ENCODE measurements around the gene RELCH.
"Not testable (repeated sequence)": the region's sequence is repeated elsewhere in the genome, so short reads cannot be mapped to it uniquely, and the experiment has no call there.

The RELCH gene

DNA sequence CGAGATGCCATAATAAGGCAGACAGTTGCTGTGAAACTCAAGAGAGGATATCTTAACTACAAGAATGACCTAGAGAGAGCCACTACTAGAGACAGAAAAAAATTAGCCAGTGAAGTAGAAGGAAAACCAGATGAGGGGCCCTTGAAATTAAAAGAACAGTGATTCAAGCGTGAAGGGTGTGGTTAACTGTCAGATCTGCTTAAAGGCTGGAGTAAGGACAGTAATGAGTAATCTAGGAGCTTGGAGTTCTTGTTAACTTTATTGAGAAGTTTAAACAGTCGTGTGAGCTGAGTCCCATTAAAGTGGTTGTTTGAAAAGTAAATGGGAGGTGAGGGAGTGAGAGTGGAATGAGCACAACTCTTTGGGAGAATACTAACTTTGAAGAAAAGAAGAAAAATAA, 21.5 kb upstream of the RELCH start:
- Histone ChIP-seq H3K4me1 (no peaks in the 10 kb centered on the region), H3K9ac (no peak overlapping the region), H3K4me3 (ENCODE audit: low read depth, low read length) (no peak overlapping the region), H3K79me2 (no peaks in the 10 kb centered on the region), H3K36me3 (ENCODE audit: control insufficient read depth, insufficient read depth, low read length) (no peaks in the 10 kb centered on the region), H2AFZ (no peak overlapping the region), H3K4me2 (ENCODE audit: low read length) (no peak overlapping the region), H3K27me3 (ENCODE audit: control insufficient read depth, insufficient read depth, low read length) (no peaks in the 10 kb centered on the region), H3K27ac (no peak overlapping the region), H3K9me3 (ENCODE audit: control insufficient read depth, low read length) (no peaks in the 10 kb centered on the region)
- TF ChIP-seq, protein P1, sequence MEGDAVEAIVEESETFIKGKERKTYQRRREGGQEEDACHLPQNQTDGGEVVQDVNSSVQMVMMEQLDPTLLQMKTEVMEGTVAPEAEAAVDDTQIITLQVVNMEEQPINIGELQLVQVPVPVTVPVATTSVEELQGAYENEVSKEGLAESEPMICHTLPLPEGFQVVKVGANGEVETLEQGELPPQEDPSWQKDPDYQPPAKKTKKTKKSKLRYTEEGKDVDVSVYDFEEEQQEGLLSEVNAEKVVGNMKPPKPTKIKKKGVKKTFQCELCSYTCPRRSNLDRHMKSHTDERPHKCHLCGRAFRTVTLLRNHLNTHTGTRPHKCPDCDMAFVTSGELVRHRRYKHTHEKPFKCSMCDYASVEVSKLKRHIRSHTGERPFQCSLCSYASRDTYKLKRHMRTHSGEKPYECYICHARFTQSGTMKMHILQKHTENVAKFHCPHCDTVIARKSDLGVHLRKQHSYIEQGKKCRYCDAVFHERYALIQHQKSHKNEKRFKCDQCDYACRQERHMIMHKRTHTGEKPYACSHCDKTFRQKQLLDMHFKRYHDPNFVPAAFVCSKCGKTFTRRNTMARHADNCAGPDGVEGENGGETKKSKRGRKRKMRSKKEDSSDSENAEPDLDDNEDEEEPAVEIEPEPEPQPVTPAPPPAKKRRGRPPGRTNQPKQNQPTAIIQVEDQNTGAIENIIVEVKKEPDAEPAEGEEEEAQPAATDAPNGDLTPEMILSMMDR (IDR thresholded peaks at IDR 0.05): no peak

DNA sequence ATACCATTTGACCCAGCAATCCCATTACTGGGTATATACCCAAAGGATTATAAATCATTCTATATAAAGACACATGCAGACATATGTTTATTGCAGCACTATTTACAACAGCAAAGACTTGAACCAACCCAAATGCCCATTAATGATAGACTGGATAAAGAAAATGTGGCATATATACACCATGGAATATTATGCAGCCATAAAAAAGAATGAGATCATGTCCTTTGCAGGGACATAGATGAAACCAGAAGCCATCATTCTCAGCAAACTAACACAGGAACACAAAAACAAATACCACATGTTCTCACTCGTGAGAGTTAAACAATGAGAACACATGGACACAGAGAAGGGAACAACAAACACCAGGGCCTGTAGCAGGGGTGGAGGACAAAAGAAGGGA, 20.5 kb upstream of the RELCH start:
- not testable (repeated sequence) for H2AFZ ChIP-seq; H3K9me3 ChIP-seq (ENCODE audit: control insufficient read depth, low read length); H3K9ac ChIP-seq; H3K4me3 ChIP-seq (ENCODE audit: low read depth, low read length); H3K27ac ChIP-seq; H3K4me1 ChIP-seq; H3K79me2 ChIP-seq; H3K27me3 ChIP-seq (ENCODE audit: control insufficient read depth, insufficient read depth, low read length); H3K4me2 ChIP-seq (ENCODE audit: low read length); H3K36me3 ChIP-seq (ENCODE audit: control insufficient read depth, insufficient read depth, low read length)

DNA sequence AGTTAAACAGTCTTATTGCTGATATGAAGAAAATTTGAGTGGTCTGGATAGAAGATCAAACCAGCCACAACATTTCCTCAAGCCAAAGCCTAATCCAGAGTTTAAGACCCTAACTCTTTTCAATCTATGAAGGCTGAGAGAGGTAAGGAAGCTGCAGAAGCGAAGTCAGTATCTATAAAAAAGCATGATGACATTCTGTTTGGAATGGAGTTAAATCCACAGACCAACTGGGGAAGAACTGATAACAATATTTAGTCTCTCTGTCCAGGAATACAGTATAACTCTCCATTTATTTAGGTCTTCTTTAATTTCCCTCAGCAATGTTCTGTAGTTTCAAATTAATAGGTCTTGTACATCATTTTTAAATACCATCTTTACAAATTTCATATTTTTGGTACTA, 16.2 kb upstream of the RELCH start:
- H3K27ac ChIP-seq: no peak overlapping the region
- H3K4me3 ChIP-seq (ENCODE audit: low read depth, low read length): no peak overlapping the region
- H3K4me1 ChIP-seq: no peaks in the 10 kb centered on the region
- H2AFZ ChIP-seq: no peak overlapping the region
- H3K36me3 ChIP-seq (ENCODE audit: control insufficient read depth, insufficient read depth, low read length): no peaks in the 10 kb centered on the region
- TF ChIP-seq, protein P1 (IDR thresholded peaks at IDR 0.05): no peak
- H3K9ac ChIP-seq: no peak overlapping the region
- no peaks in the 10 kb centered on the region for H3K27me3 ChIP-seq (ENCODE audit: control insufficient read depth, insufficient read depth, low read length)
- H3K9me3 ChIP-seq (ENCODE audit: control insufficient read depth, low read length): no peaks in the 10 kb centered on the region
- no peak overlapping the region for H3K4me2 ChIP-seq (ENCODE audit: low read length)
- H3K79me2 ChIP-seq: no peaks in the 10 kb centered on the region

DNA sequence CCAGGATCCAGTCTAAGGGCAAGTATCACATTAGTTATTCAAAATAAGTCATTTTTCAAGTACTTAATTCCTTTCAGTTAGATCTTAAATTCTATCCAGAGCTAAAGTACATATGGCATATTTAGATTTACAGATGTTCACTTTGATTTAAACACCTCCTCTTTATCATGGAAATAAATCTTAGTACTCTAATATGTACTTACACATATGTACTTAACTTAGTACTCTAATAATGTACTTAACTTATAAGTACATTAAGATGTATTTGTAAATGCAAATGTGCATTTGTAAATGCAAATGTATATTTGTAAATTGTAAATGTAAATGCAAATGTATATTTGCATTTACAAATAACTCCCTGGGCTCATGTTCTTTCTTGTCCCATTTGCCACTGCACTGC, 14.8 kb upstream of the RELCH start:
- no peak overlapping the region for H3K9ac ChIP-seq
- no peaks in the 10 kb centered on the region for H3K27me3 ChIP-seq (ENCODE audit: control insufficient read depth, insufficient read depth, low read length)
- H3K4me3 ChIP-seq (ENCODE audit: low read depth, low read length): no peak overlapping the region
- no peaks in the 10 kb centered on the region for H3K79me2 ChIP-seq
- H3K4me2 ChIP-seq (ENCODE audit: low read length): no peak overlapping the region
- H2AFZ ChIP-seq: no peak overlapping the region
- H3K36me3 ChIP-seq (ENCODE audit: control insufficient read depth, insufficient read depth, low read length): no peaks in the 10 kb centered on the region
- no peak overlapping the region for H3K27ac ChIP-seq
- H3K4me1 ChIP-seq: no peaks in the 10 kb centered on the region
- TF ChIP-seq, protein P1 (IDR thresholded peaks at IDR 0.05): no peak
- H3K9me3 ChIP-seq (ENCODE audit: control insufficient read depth, low read length): no peaks in the 10 kb centered on the region

DNA sequence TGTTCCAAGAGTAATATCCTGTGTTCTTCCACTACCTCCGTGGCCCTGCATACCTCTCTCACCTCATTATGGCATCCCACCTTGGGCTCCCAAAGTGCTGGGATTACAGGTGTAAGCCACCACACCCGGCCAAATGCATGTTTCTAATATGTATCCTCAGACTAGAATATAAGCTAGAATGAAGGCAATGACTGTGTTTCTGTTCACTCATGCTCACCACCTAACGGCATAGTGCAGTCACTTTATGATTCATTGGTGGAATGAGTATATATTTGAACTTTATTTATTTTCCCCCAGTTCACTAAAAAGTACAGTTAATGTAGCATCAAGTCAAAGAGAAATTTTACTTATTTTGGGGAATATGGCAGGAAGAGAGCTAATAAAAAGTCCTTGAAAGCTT, 11.5 kb upstream of the RELCH start:
- Histone ChIP-seq H3K27ac (no peak overlapping the region), H3K4me2 (ENCODE audit: low read length) (no peak overlapping the region), H3K4me1 (no peaks in the 10 kb centered on the region), H2AFZ (no peak overlapping the region), H3K4me3 (ENCODE audit: low read depth, low read length) (no peak overlapping the region), H3K79me2 (peaks cover 6% of the 10 kb centered on the region), H3K27me3 (ENCODE audit: control insufficient read depth, insufficient read depth, low read length) (no peaks in the 10 kb centered on the region), H3K9ac (no peak overlapping the region), H3K36me3 (ENCODE audit: control insufficient read depth, insufficient read depth, low read length) (no peaks in the 10 kb centered on the region), H3K9me3 (ENCODE audit: control insufficient read depth, low read length) (no peaks in the 10 kb centered on the region)
- TF ChIP-seq, protein P1 (IDR thresholded peaks at IDR 0.05): no peak
